ENCODE data around the gene NFATC1.
"Not testable (repeated sequence)": the region's sequence is repeated elsewhere in the genome, so short reads cannot be mapped to it uniquely, and the experiment has no call there.

The NFATC1 gene

DNA sequence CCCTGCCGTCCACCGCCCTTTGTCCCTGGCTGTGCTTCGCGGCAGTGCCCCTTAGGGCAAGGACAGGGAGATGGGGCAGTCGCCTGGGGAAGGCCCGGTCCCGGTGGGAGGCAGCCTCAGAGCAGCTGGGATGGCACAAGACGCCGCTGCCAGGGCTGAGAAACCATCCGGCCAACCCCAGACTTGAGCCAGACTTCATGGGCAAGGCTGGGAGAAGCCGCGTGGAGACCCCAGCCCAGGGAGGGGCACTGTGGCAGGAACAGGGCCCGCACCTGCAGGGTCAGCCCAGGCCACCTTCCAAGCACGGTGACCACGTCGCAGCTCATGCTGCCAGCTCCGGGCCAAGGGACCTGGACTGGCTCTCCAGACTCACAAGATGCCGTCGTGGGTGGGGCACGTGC lies 84.0 kb downstream of the NFATC1 start:
- Histone ChIP-seq H3K4me3 (ENCODE audit: low read length) (no peak overlapping the region), H3K27me3 (ENCODE audit: control insufficient read depth, insufficient read depth, low read length) (no peaks in the 10 kb centered on the region), H3K36me3 (ENCODE audit: control insufficient read depth, insufficient read depth, low read length) (no peaks in the 10 kb centered on the region), H3K27ac (ENCODE audit: low read depth, low read length) (no peak overlapping the region), H3K4me1 (ENCODE audit: control insufficient read depth, insufficient read depth, low read length) (peaks cover 2% of the 10 kb centered on the region), H3K9ac (ENCODE audit: low read length) (no peak overlapping the region)

DNA sequence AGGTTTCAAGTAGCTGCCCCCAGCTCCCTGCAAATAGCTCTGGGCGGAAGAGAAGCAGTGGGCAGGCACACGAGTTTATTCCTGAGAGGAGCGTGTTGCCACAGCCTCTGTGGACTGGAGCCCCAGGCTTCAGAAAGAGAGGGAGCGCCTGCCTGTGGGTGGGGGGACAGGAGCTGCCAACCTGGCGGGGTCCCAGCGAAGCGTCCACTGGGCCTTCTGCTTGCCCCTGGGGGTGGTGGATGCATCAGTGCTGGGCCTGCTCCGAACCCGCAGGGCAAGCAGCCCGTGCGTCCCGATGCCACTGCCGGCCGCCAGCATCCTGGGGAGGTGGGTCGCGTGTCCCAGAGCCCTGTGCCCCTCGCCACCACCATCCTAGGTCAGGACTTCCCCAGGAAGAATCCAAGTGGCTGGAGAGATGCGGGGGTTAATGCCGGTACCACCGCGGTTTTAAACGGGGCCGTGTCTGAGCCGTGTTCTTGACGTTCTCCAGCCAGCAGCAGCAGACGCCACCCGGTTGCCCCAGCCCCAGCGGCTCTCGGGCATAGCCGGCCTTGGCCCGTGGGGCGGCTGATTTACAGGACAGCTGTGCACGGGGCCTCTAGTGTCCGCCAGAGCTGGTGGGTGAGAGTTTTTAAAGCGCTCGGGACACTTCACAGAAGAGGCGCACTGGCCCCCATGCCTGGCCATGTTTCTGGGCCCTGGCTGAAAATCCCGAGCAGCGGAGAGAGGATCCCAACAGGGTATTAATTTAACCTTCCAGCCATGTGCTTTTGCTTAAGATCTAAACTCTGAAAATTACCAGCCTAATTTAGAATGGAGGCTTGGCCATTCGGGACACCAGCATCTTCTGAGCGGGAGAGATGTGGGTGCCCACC lies 84.7 kb downstream of the NFATC1 start:
- Histone ChIP-seq H3K4me3 (ENCODE audit: low read length) (no peak overlapping the region), H3K4me1 (ENCODE audit: control insufficient read depth, insufficient read depth, low read length) (peaks cover 2% of the 10 kb centered on the region), H3K27me3 (ENCODE audit: control insufficient read depth, insufficient read depth, low read length) (no peaks in the 10 kb centered on the region), H3K9ac (ENCODE audit: low read length) (no peak overlapping the region), H3K36me3 (ENCODE audit: control insufficient read depth, insufficient read depth, low read length) (no peaks in the 10 kb centered on the region), H3K27ac (ENCODE audit: low read depth, low read length) (no peak overlapping the region)

DNA sequence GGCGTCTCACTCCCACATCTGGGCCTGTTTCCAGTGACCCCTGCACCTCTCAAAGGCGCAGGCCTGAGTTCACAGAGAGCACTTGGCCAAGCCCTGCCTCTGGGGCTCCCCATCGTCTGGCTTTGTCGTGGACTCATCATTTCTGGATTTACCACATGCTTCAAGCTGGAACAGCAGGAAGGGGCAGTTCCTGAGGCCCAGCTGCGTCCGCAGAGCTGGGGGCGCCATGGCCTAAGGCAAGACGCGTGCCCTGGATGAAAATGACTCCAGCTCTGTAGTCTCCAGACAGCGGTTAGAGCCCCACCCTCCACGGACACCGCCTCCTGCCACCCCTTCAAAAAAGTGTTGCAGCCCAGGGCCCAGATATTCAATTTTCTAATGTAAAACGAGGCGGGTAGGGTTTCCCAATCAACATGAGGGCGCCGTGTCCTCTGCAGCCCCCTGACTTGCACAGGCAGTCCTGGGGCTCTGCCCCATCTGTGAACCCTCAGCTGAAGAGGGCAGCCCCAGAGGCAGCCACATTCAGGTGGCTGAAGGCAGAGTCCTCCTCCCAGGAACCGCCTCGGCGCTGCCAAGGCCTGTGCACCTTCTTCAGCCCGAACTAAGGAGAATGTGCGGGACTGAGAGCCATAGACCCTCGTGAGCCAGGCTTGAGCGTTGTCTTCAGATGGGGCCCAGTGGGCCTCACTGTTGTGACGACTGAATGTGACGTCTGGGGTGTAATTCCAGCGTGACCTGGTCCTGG lies 85.5 kb downstream of the NFATC1 start:
- Histone ChIP-seq H3K9ac (ENCODE audit: low read length) (no peak overlapping the region), H3K36me3 (ENCODE audit: control insufficient read depth, insufficient read depth, low read length) (no peaks in the 10 kb centered on the region), H3K27ac (ENCODE audit: low read depth, low read length) (no peak overlapping the region), H3K4me1 (ENCODE audit: control insufficient read depth, insufficient read depth, low read length) (peaks cover 2% of the 10 kb centered on the region), H3K4me3 (ENCODE audit: low read length) (no peak overlapping the region), H3K27me3 (ENCODE audit: control insufficient read depth, insufficient read depth, low read length) (no peaks in the 10 kb centered on the region)

DNA sequence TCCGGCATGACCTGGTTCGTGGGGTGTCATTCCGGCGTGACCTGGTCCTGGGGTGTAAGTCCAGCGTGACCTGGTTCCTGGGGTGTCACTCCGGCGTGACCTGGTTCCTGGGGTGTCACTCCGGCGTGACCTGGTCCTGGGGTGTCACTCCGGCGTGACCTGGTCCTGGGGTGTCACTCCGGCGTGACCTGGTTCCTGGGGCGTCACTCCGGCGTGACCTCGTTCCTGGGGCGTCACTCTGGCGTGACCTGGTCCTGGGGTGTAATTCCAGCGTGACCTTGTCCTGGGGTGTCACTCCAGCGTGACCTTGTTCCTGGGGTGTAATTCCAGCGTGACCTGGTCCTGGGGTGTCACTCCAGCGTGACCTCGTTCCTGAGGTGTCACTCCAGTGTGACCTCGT lies 87.7 kb downstream of the NFATC1 start:
- H3K36me3 ChIP-seq (ENCODE audit: control insufficient read depth, insufficient read depth, low read length); H3K4me1 ChIP-seq (ENCODE audit: control insufficient read depth, insufficient read depth, low read length); H3K9ac ChIP-seq (ENCODE audit: low read length); H3K4me3 ChIP-seq (ENCODE audit: low read length); H3K27ac ChIP-seq (ENCODE audit: low read depth, low read length); H3K27me3 ChIP-seq (ENCODE audit: control insufficient read depth, insufficient read depth, low read length): not testable (repeated sequence)

DNA sequence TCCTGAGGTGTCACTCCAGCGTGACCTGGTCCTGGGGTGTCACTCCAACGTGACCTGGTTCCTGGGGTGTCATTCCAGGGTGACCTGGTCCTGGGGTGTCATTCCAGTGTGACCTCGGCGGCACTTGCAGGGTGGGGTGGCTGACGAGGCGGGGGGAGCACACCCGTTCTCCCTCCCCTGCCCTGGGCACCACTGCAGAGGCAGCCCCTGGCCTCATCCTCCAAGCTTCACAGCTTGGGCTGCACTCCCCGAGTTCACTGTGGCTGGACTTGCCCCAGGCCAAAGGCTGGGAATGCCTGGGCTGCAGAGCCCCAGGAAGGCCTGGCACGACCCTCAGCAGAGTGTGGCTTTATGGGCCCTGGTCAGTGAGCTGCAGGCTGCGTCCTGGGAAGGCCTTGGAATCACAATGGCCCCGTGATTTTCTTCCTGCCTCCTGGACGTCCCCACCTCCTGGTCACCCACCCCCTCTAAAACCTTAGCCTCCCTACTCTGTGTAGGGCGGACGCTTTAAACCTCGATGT lies 88.3 kb downstream of the NFATC1 start:
- Histone ChIP-seq H3K4me1 (ENCODE audit: control insufficient read depth, insufficient read depth, low read length) (peaks cover 2% of the 10 kb centered on the region), H3K27me3 (ENCODE audit: control insufficient read depth, insufficient read depth, low read length) (no peaks in the 10 kb centered on the region), H3K4me3 (ENCODE audit: low read length) (no peak overlapping the region), H3K36me3 (ENCODE audit: control insufficient read depth, insufficient read depth, low read length) (peaks cover 7% of the 10 kb centered on the region), H3K27ac (ENCODE audit: low read depth, low read length) (no peak overlapping the region), H3K9ac (ENCODE audit: low read length) (no peak overlapping the region)

DNA sequence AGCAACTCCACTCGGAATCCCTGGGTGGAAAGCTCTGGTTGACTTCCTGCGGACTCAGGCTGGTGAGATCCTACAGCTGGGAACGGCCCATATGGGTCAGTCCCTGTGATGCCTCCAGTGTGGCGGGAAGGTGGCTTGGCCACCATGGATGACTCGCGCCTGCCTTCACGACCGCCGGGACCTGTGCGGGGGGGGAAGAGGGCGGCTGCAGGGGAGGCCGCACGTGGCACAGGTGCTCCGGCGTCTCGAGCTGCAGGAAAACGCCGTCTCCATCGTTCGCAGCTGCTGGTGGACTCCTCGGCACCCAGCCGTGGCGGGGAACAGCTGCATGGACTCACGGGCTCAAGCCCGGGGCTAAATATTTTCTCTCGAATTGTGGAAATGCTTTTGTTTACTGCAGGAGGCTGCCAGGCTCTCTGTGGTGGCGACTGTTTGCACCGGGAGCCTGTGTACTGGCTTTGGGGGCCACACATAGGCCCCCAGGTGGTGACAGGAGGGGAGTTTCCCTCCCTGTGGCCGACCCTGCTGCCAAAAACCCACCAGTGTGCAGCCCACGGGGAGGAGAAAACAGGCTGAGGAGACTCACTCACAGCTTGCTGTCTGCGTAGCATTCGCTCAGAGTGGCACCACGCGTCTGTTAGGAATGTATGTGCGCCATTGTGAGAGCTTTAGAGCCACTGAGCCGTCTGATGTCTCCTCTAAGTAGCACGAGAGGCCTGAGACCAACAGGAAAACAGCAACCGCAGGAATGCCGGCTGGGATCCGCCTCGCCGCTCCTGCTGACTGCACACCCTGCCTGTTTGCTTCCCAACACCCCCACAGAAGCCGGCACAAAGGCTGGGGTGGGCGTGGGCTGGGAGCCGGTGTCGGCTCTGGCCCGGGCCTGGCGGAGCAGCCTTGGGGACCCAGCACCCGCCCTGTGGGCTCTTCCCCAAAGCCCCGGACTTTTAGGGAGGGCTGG lies 89.2 kb downstream of the NFATC1 start:
- Histone ChIP-seq H3K36me3 (ENCODE audit: control insufficient read depth, insufficient read depth, low read length) (peaks cover 7% of the 10 kb centered on the region), H3K27me3 (ENCODE audit: control insufficient read depth, insufficient read depth, low read length) (no peaks in the 10 kb centered on the region), H3K9ac (ENCODE audit: low read length) (no peak overlapping the region), H3K4me1 (ENCODE audit: control insufficient read depth, insufficient read depth, low read length) (peaks cover 2% of the 10 kb centered on the region), H3K4me3 (ENCODE audit: low read length) (peak overlapping the region; percentile 1), H3K27ac (ENCODE audit: low read depth, low read length) (peak overlapping the region; percentile 50)

DNA sequence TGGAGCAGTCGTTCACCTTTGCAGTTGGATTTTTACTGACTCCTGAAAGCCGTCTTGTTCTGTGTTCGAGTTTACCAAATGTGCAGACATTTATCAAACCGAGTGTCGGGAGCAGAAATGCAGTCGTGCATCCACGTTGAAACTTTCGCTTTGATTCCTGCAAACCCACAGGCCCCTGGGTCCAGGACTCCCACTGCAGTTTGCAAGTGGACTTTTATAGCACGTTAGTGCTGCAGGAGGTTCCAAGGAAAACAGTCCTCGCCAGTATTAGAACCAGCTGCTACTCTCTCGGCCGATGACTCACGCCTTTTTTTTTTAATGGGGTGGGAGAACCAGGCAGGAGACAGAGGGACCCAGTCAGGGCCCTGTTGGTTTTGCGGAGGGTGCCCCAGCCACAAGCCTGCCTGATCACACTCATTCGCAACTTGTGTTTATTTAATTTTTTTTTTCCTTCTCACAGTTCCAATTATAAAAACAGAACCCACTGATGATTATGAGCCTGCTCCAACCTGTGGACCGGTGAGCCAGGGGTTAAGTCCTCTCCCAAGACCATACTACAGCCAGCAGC lies 90.1 kb downstream of the NFATC1 start:
- Histone ChIP-seq H3K4me3 (ENCODE audit: low read length) (no peak overlapping the region), H3K27me3 (ENCODE audit: control insufficient read depth, insufficient read depth, low read length) (no peaks in the 10 kb centered on the region), H3K36me3 (ENCODE audit: control insufficient read depth, insufficient read depth, low read length) (peaks cover 7% of the 10 kb centered on the region), H3K4me1 (ENCODE audit: control insufficient read depth, insufficient read depth, low read length) (peaks cover 2% of the 10 kb centered on the region), H3K27ac (ENCODE audit: low read depth, low read length) (peak overlapping the region; percentile 50), H3K9ac (ENCODE audit: low read length) (no peak overlapping the region)

DNA sequence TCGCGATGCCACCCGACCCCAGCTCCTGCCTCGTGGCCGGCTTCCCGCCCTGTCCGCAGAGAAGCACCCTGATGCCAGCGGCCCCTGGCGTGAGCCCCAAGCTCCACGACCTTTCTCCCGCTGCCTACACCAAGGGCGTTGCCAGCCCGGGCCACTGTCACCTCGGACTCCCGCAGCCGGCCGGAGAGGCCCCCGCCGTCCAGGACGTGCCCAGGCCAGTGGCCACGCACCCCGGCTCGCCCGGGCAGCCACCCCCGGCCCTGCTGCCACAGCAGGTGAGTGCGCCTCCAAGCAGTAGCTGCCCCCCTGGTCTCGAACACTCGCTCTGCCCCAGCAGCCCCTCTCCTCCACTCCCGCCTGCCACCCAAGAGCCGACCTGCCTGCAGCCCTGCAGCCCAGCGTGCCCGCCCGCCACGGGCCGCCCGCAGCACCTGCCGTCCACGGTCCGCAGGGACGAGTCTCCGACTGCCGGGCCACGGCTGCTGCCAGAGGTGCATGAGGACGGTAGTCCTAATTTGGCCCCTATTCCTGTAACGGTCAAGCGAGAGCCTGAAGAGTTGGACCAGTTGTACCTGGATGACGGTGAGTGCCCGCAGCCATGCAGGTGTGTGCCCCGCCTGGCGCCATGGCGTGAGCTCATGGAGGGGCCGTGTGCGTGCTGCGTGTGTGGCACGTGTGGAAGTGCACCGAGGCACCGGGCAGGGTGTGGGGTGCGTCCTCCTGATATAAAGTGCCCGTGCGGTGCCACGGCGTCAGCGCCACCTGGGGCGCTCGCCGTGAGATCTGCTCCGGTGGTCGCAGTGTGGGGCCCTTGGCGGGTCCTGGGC lies 90.8 kb downstream of the NFATC1 start:
- H3K9ac ChIP-seq (ENCODE audit: low read length), result no peak overlapping the region
- no peak overlapping the region for H3K27ac ChIP-seq (ENCODE audit: low read depth, low read length)
- H3K27me3 ChIP-seq (ENCODE audit: control insufficient read depth, insufficient read depth, low read length), result no peaks in the 10 kb centered on the region
- H3K4me1 ChIP-seq (ENCODE audit: control insufficient read depth, insufficient read depth, low read length), result peaks cover 2% of the 10 kb centered on the region
- peaks cover 7% of the 10 kb centered on the region for H3K36me3 ChIP-seq (ENCODE audit: control insufficient read depth, insufficient read depth, low read length)
- no peak overlapping the region for H3K4me3 ChIP-seq (ENCODE audit: low read length)

DNA sequence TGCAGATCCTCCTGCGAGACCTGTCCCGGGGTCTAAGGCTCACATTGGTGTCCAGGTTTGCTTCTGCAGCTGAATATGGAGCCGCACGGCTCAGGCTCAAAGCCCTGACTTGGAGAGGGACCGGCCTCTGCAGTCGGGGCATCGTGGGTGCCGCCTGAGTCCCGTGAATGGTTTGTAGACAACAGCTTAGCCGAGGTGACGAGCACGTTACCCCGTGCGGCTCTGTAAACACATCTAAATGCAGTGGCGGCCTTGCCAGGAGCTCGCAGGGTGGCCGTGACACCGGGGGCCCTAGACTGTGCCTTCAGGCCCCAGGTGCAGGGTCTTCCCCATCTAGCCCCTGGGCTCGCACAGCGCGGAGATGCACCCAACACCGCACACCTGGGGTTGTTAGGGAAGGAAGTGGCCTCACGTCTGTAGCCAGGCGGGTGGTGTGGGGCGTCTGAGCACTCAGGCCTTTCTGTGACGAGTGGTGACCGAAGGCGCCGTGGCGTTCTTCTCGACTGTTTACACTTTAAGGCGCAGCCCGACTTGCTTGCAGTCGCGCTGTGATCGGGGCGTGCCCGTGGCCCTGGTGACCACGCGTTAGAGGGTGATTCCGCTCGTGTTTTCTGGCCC lies 91.6 kb downstream of the NFATC1 start:
- H3K4me3 ChIP-seq (ENCODE audit: low read length), result no peak overlapping the region
- H3K27me3 ChIP-seq (ENCODE audit: control insufficient read depth, insufficient read depth, low read length), result no peaks in the 10 kb centered on the region
- H3K36me3 ChIP-seq (ENCODE audit: control insufficient read depth, insufficient read depth, low read length), result peaks cover 7% of the 10 kb centered on the region
- H3K4me1 ChIP-seq (ENCODE audit: control insufficient read depth, insufficient read depth, low read length), result peaks cover 2% of the 10 kb centered on the region
- no peak overlapping the region for H3K27ac ChIP-seq (ENCODE audit: low read depth, low read length)
- H3K9ac ChIP-seq (ENCODE audit: low read length), result no peak overlapping the region

DNA sequence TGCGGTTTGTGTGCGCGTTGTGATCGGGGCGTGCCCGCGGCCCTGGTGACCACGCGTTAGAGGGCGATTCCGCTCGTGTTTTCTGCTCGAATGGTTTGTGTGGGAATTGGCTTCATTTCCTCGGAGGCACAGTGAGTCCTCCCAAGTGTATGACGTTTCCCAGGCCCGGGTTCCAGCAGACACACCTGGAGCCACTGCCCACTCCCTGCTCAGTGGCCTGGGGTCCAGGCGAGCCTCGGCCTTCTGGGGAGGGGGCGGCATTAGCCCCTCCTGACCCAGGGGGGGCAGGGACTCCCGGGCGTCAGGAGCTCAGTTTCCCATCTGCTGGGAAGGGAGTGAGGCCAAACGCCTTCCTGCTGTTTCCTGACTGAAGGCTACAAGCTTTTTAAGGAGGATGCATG lies 92.1 kb downstream of the NFATC1 start:
- no peaks in the 10 kb centered on the region for H3K27me3 ChIP-seq (ENCODE audit: control insufficient read depth, insufficient read depth, low read length)
- H3K4me1 ChIP-seq (ENCODE audit: control insufficient read depth, insufficient read depth, low read length), result peaks cover 2% of the 10 kb centered on the region
- no peak overlapping the region for H3K27ac ChIP-seq (ENCODE audit: low read depth, low read length)
- peaks cover 7% of the 10 kb centered on the region for H3K36me3 ChIP-seq (ENCODE audit: control insufficient read depth, insufficient read depth, low read length)
- H3K4me3 ChIP-seq (ENCODE audit: low read length), result no peak overlapping the region
- H3K9ac ChIP-seq (ENCODE audit: low read length), result no peak overlapping the region

Measured in rectal smooth muscle tissue (tissue), 1 donor.